ENCODE data around the gene PPARA.
A peak's percentile ranks its signal among the peaks of the same experiment; 100 is the strongest.

The PPARA gene

GRCh38 chr22:46121523-46122287 is 28.6 kb upstream of the PPARA start:
- Histone ChIP-seq H3K36me3 (ENCODE audit: control insufficient read depth, insufficient read depth, low read length) (no peaks in the 10 kb centered on the region; the same call in 1 of the 2 replicates), H3K4me3 (ENCODE audit: low read length) (no peak overlapping the region), H3K27ac (ENCODE audit: low read length) (no peak overlapping the region), H3K27me3 (ENCODE audit: control insufficient read depth, insufficient read depth, low read length) (no peaks in the 10 kb centered on the region), H3K4me1 (ENCODE audit: control insufficient read depth, insufficient read depth, low read length) (0 out of 2 replicates have a peak, but pooled peaks cover 2% of the 10 kb centered on the region), H3K9me3 (ENCODE audit: control insufficient read depth, insufficient read depth, low read length) (no peaks in the 10 kb centered on the region)
- no peak for DNase-seq (ENCODE audit: low read depth, low spot score)
- no CpG with 5 or more reads among the region's 11 CpGs for WGBS (ENCODE audit: insufficient coverage, insufficient read length)

- no CpG with 5 or more reads among the region's 24 CpGs for WGBS (ENCODE audit: insufficient coverage, insufficient read length)
- no peak overlapping the region for H3K4me3 ChIP-seq (ENCODE audit: low read length)
- DNase-seq (ENCODE audit: low read depth, low spot score) = peak; percentile 27
- H3K27ac ChIP-seq (ENCODE audit: low read length) = no peak overlapping the region
- no peaks in the 10 kb centered on the region; the same call in 1 of the 2 replicates for H3K36me3 ChIP-seq (ENCODE audit: control insufficient read depth, insufficient read depth, low read length)
- no peaks in the 10 kb centered on the region for H3K27me3 ChIP-seq (ENCODE audit: control insufficient read depth, insufficient read depth, low read length)
- H3K4me1 ChIP-seq (ENCODE audit: control insufficient read depth, insufficient read depth, low read length) = 0 out of 2 replicates have a peak, but pooled peaks cover 2% of the 10 kb centered on the region
- H3K9me3 ChIP-seq (ENCODE audit: control insufficient read depth, insufficient read depth, low read length) = no peaks in the 10 kb centered on the region
These were observed 27.8 kb upstream of the PPARA start for GRCh38 chr22:46122511-46122971.

DNA sequence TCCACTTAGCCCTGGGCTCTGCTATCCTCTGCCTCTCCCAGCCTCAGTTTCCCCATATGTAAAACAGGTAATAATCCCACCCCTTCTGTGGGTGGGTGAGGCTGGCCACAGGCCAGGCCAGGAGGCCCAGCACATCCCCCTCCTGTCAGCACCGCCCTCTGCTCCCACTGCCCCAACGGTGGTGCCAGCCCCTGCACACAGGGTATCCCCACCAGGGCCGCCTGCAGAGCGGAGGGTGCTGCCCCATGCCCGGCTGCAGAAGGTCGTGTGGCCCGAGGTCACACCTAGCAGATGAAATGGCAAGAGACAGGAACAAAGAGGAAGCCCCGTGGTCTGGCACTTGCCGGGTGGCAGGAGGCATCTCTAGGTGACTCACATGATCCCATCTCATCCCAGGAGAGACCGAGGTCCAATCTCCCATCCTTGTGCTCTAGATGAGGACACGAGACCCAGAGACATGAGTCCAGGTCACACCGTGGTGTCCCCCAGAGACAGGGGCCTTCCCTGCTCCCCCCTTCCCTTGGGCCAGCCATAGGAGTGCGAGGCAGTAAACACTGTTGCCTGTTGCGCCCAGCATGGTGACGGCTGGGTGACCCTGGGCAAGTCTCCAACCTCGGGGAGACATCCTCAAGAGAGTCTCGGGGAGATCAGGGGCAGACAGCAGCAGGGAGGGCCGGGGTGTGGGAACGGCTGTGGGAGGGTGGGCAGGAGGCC is 27.2 kb upstream of the PPARA start:
- Histone ChIP-seq H3K36me3 (ENCODE audit: control insufficient read depth, insufficient read depth, low read length) (no peaks in the 10 kb centered on the region; the same call in 1 of the 2 replicates), H3K27ac (ENCODE audit: low read length) (no peak overlapping the region), H3K4me3 (ENCODE audit: low read length) (no peak overlapping the region), H3K4me1 (ENCODE audit: control insufficient read depth, insufficient read depth, low read length) (0 out of 2 replicates have a peak, but pooled peaks cover 2% of the 10 kb centered on the region), H3K27me3 (ENCODE audit: control insufficient read depth, insufficient read depth, low read length) (no peaks in the 10 kb centered on the region), H3K9me3 (ENCODE audit: control insufficient read depth, insufficient read depth, low read length) (no peaks in the 10 kb centered on the region)
- WGBS (ENCODE audit: insufficient coverage, insufficient read length) = no CpG with 5 or more reads among the region's 19 CpGs
- no peak for DNase-seq (ENCODE audit: low read depth, low spot score)

DNA sequence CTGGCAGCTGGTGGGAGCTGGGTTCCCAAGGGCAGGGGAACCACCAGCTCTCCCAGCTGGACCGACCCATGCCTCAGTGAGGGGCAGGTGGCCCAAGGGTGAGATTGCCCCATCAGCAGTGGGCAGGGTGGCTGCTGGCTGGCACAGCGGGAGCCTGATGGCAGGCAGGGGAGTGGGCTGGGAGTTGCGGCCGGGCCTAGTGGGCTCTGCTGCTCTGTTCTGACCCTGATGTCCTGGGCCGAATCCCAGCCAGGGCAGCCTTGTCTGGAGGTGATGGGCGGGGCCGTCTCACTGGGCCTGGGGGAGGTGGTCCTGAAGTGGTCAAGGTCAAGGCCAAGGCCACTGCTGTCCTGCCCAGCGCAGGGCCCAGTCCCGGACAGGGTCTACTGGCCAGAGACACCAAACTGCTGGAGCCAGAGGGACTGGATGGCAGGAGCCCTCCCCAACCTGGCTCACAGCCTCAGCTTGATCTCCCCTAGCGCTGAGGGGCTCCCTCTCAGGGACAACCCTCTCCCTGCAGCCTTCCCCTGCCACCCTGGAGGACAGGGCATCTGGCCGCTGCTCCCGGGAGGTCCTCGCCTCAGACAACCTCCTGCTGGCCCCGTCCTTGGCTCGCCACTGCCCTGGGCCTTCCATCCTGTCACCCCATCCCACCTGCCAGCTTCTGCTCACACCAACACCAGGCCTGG is 26.5 kb upstream of the PPARA start:
- no peak overlapping the region for H3K27ac ChIP-seq (ENCODE audit: low read length)
- no peaks in the 10 kb centered on the region for H3K27me3 ChIP-seq (ENCODE audit: control insufficient read depth, insufficient read depth, low read length)
- H3K4me1 ChIP-seq (ENCODE audit: control insufficient read depth, insufficient read depth, low read length) = 0 out of 2 replicates have a peak, but pooled peaks cover 2% of the 10 kb centered on the region
- no peak overlapping the region for H3K4me3 ChIP-seq (ENCODE audit: low read length)
- WGBS (ENCODE audit: insufficient coverage, insufficient read length) = no CpG with 5 or more reads among the region's 15 CpGs
- no peaks in the 10 kb centered on the region for H3K9me3 ChIP-seq (ENCODE audit: control insufficient read depth, insufficient read depth, low read length)
- DNase-seq (ENCODE audit: low read depth, low spot score) = no peak
- H3K36me3 ChIP-seq (ENCODE audit: control insufficient read depth, insufficient read depth, low read length) = no peaks in the 10 kb centered on the region; the same call in 1 of the 2 replicates

DNA sequence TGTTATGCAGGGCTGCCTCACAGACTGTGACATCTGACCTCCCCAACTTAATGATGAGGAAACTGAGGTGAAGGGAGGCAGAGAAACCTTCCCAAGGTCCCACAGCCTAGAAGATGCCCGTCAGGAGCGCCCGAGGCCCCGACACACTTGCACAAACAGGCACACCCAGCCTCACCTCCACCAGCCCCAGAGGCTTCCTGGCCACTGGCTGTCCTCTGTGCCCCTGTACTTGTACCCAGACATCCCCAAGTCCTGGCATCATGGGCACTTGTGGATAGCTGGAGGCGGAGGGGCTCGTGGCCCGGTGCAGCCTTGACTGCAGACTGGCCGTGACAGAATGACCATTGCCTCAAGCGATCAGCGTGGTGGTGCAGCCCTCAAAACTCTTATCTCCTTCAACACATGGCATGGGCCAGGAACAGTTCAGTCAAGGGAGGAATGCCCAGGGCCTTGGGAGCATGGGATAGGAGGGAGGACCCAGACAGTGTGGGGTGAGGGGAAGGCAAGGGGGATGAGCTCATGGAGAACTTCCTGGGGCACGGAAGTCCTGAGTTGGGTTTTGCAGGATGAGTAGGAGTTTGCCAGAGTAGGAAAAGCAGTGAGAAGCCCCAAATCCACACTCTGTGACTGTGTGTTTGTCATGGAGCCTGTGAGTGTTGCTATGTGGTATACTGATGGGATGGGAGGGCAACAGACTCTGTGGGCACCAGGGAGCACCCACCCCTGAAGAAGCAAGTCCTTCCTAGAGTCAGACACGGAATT is 25.8 kb upstream of the PPARA start:
- no CpG with 5 or more reads among the region's 12 CpGs for WGBS (ENCODE audit: insufficient coverage, insufficient read length)

DNA sequence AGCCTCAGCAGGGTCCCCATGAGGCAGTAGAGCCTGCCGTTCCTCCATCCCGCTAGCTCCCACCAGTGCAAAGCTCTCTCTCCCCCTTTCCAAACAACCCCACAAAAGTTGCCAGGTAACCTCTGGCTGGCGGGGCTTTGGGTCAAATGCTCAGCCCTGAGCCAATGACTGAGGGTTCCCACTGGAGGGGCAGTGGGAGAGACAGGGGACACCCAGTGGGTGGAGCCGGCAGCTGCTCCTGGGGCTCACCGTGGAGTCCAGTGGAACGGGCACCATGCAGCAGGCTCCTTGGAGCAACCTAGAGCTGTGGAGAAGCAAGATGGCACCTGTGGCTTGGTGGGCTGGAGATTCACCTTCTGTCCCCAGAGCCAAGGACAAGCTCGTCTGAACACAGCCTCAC is 25.0 kb upstream of the PPARA start:
- no CpG with 5 or more reads among the region's 7 CpGs for WGBS (ENCODE audit: insufficient coverage, insufficient read length)
- Histone ChIP-seq H3K4me3 (ENCODE audit: low read length) (no peak overlapping the region; the same call in 1 of the 2 replicates), H3K9me3 (ENCODE audit: control insufficient read depth, insufficient read depth, low read length) (no peaks in the 10 kb centered on the region), H3K4me1 (ENCODE audit: control insufficient read depth, insufficient read depth, low read length) (0 out of 2 replicates have a peak, but pooled peaks cover 2% of the 10 kb centered on the region), H3K36me3 (ENCODE audit: control insufficient read depth, insufficient read depth, low read length) (no peaks in the 10 kb centered on the region; the same call in 1 of the 2 replicates), H3K27me3 (ENCODE audit: control insufficient read depth, insufficient read depth, low read length) (no peaks in the 10 kb centered on the region), H3K27ac (ENCODE audit: low read length) (no peak overlapping the region)
- DNase-seq (ENCODE audit: low read depth, low spot score) = no peak

More for the DNA sequence above, 25.8 kb upstream of the PPARA start:
- H3K27me3 ChIP-seq (ENCODE audit: control insufficient read depth, insufficient read depth, low read length) = no peaks in the 10 kb centered on the region
- DNase-seq (ENCODE audit: low read depth, low spot score) = no peak
- no peak overlapping the region for H3K4me3 ChIP-seq (ENCODE audit: low read length)
- H3K4me1 ChIP-seq (ENCODE audit: control insufficient read depth, insufficient read depth, low read length) = 0 out of 2 replicates have a peak, but pooled peaks cover 2% of the 10 kb centered on the region
- no peak overlapping the region for H3K27ac ChIP-seq (ENCODE audit: low read length)
- H3K36me3 ChIP-seq (ENCODE audit: control insufficient read depth, insufficient read depth, low read length) = no peaks in the 10 kb centered on the region; the same call in 1 of the 2 replicates
- H3K9me3 ChIP-seq (ENCODE audit: control insufficient read depth, insufficient read depth, low read length) = no peaks in the 10 kb centered on the region

- no peak for DNase-seq (ENCODE audit: low read depth, low spot score)
- no peak overlapping the region for H3K27ac ChIP-seq (ENCODE audit: low read length)
- H3K9me3 ChIP-seq (ENCODE audit: control insufficient read depth, insufficient read depth, low read length) = no peaks in the 10 kb centered on the region
- H3K27me3 ChIP-seq (ENCODE audit: control insufficient read depth, insufficient read depth, low read length) = no peaks in the 10 kb centered on the region
- H3K36me3 ChIP-seq (ENCODE audit: control insufficient read depth, insufficient read depth, low read length) = no peaks in the 10 kb centered on the region; the same call in 1 of the 2 replicates
- H3K4me3 ChIP-seq (ENCODE audit: low read length) = no peak overlapping the region; the same call in 1 of the 2 replicates
- WGBS (ENCODE audit: insufficient coverage, insufficient read length) = no CpG with 5 or more reads among the region's 33 CpGs
- 0 out of 2 replicates have a peak, but pooled peaks cover 2% of the 10 kb centered on the region for H3K4me1 ChIP-seq (ENCODE audit: control insufficient read depth, insufficient read depth, low read length)
These were observed 24.2 kb upstream of the PPARA start for GRCh38 chr22:46125816-46126765.

DNA sequence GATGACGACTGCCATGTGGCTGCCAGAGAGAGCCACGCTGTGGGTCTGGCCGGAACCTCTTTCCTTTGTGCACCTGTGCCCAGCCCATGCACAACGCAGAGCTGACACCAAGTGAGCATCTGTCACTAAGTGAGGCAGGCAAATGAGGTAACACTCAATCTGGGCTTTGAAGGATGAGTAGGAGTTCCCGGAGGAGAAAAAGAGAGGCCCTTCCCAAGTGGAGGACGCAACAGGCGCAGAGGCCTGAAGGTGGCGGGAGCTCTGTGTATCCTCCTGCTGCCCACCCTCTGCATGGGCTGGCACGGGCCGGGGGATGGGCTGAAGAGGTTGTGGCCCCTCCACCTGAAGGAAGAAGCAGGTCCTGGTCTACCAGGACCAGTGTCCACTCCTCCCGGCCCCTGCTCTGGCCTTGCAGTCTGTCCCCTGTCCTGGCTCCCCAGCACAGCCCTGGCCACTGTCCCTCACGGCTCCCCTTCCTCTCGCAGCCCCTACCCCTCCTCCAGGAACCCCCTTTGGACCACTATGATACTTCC is 23.4 kb upstream of the PPARA start:
- Histone ChIP-seq H3K27ac (ENCODE audit: low read length) (no peak overlapping the region), H3K9me3 (ENCODE audit: control insufficient read depth, insufficient read depth, low read length) (no peaks in the 10 kb centered on the region), H3K4me1 (ENCODE audit: control insufficient read depth, insufficient read depth, low read length) (0 out of 2 replicates have a peak, but pooled peaks cover 2% of the 10 kb centered on the region), H3K27me3 (ENCODE audit: control insufficient read depth, insufficient read depth, low read length) (no peaks in the 10 kb centered on the region), H3K36me3 (ENCODE audit: control insufficient read depth, insufficient read depth, low read length) (no peaks in the 10 kb centered on the region; the same call in 1 of the 2 replicates), H3K4me3 (ENCODE audit: low read length) (no peak overlapping the region)
- no peak for DNase-seq (ENCODE audit: low read depth, low spot score)
- WGBS (ENCODE audit: insufficient coverage, insufficient read length) = no CpG with 5 or more reads among the region's 13 CpGs

DNA sequence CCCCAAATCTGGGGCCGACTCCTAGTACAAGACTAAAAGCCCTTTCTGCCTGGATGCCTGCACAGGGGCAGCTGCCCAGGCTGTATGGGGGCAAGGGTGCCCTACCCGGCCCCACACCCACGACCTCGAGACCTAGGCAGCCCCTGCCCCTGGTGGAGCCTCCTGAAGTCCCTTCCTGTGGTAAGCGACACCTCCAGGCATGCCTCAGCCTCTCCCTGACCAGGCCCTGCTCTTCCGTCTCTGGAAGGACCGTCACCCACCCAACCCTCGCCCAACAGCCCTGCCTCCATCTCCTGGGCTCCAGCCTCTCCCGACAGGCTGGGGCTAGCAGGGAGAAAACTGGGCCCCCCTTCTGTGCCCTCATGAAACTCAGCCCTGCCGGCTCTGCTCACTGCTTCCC is 22.8 kb upstream of the PPARA start:
- DNase-seq (ENCODE audit: low read depth, low spot score) = no peak
- Histone ChIP-seq H3K27me3 (ENCODE audit: control insufficient read depth, insufficient read depth, low read length) (no peaks in the 10 kb centered on the region), H3K4me3 (ENCODE audit: low read length) (no peak overlapping the region), H3K9me3 (ENCODE audit: control insufficient read depth, insufficient read depth, low read length) (no peaks in the 10 kb centered on the region), H3K36me3 (ENCODE audit: control insufficient read depth, insufficient read depth, low read length) (no peaks in the 10 kb centered on the region; the same call in 1 of the 2 replicates), H3K27ac (ENCODE audit: low read length) (no peak overlapping the region), H3K4me1 (ENCODE audit: control insufficient read depth, insufficient read depth, low read length) (0 out of 2 replicates have a peak, but pooled peaks cover under 1% of the 10 kb centered on the region)
- WGBS (ENCODE audit: insufficient coverage, insufficient read length) = no CpG with 5 or more reads among the region's 10 CpGs
